Measurements from ENCODE around the gene MFAP2. TPM values are rescaled to one million over a fixed set of nuclear protein-coding genes. Genes with fewer than 3 reads are reported as not detected.
"Not testable (repeated sequence)": the region's sequence is repeated elsewhere in the genome, so short reads cannot be mapped to it uniquely, and the experiment has no call there.

Gene MFAP2
- total RNA-seq, 1 experiment from 2014 or later: 123 TPM

- no peaks in the 10 kb centered on the region for H3K27me3 ChIP-seq
- no peaks in the 10 kb centered on the region for H3K9me3 ChIP-seq
- no peaks in the 10 kb centered on the region for H3K36me3 ChIP-seq
- no peak for DNase-seq
- no peak overlapping the region for H3K4me3 ChIP-seq
Observed at GRCh38 chr1:16956775-16957174, 23.6 kb downstream of the MFAP2 start.

GRCh38 chr1:16955186-16955585 lies 25.2 kb downstream of the MFAP2 start:
- Histone ChIP-seq H3K36me3 (no peaks in the 10 kb centered on the region), H3K9me3 (no peaks in the 10 kb centered on the region), H3K27me3 (no peaks in the 10 kb centered on the region), H3K4me3 (no peak overlapping the region)
- no peak for DNase-seq

- no peak overlapping the region for H3K4me3 ChIP-seq
- H3K36me3 ChIP-seq: no peaks in the 10 kb centered on the region
- DNase-seq: no peak
- no peaks in the 10 kb centered on the region for H3K9me3 ChIP-seq
- H3K27me3 ChIP-seq: no peaks in the 10 kb centered on the region
Observed at GRCh38 chr1:16954579-16954978, 25.8 kb downstream of the MFAP2 start.

GRCh38 chr1:16952376-16952775 lies 28.0 kb downstream of the MFAP2 start:
- not testable (repeated sequence) for H3K36me3 ChIP-seq, DNase-seq, H3K9me3 ChIP-seq, H3K27me3 ChIP-seq, H3K4me3 ChIP-seq

GRCh38 chr1:16949026-16949425 lies 31.4 kb downstream of the MFAP2 start:
- H3K27me3 ChIP-seq, H3K4me3 ChIP-seq, H3K9me3 ChIP-seq, H3K36me3 ChIP-seq: not testable (repeated sequence)
- DNase-seq: peak; percentile 89

- H3K9me3 ChIP-seq, H3K36me3 ChIP-seq, H3K4me3 ChIP-seq, H3K27me3 ChIP-seq: not testable (repeated sequence)
- peak; percentile 85 for DNase-seq
Observed at GRCh38 chr1:16948282-16948891, 32.0 kb downstream of the MFAP2 start.

GRCh38 chr1:16946646-16947045 lies 33.8 kb downstream of the MFAP2 start:
- H3K27me3 ChIP-seq: no peaks in the 10 kb centered on the region
- no peaks in the 10 kb centered on the region for H3K36me3 ChIP-seq
- H3K4me3 ChIP-seq: no peak overlapping the region
- H3K9me3 ChIP-seq: no peaks in the 10 kb centered on the region
- DNase-seq: no peak

GRCh38 chr1:16946185-16946584 lies 34.2 kb downstream of the MFAP2 start:
- H3K36me3 ChIP-seq, H3K9me3 ChIP-seq, H3K4me3 ChIP-seq, H3K27me3 ChIP-seq, DNase-seq: not testable (repeated sequence)

- not testable (repeated sequence) for H3K4me3 ChIP-seq, H3K9me3 ChIP-seq, H3K27me3 ChIP-seq, DNase-seq, H3K36me3 ChIP-seq
Observed at GRCh38 chr1:16945512-16945911, 34.9 kb downstream of the MFAP2 start.

- no peaks in the 10 kb centered on the region for H3K27me3 ChIP-seq
- H3K36me3 ChIP-seq: no peaks in the 10 kb centered on the region
- H3K4me3 ChIP-seq: no peak overlapping the region
- no peak for DNase-seq
- H3K9me3 ChIP-seq: no peaks in the 10 kb centered on the region
Observed at GRCh38 chr1:16944038-16944437, 36.4 kb downstream of the MFAP2 start.

- not testable (repeated sequence) for H3K27me3 ChIP-seq, H3K36me3 ChIP-seq, DNase-seq, H3K4me3 ChIP-seq, H3K9me3 ChIP-seq
Observed at GRCh38 chr1:16939386-16940180, 40.8 kb downstream of the MFAP2 start.

- Histone ChIP-seq H3K36me3 (no peaks in the 10 kb centered on the region), H3K4me3 (no peak overlapping the region), H3K9me3 (no peaks in the 10 kb centered on the region), H3K27me3 (no peaks in the 10 kb centered on the region)
- DNase-seq: no peak
Observed at GRCh38 chr1:16938351-16939321, 41.8 kb downstream of the MFAP2 start.

GRCh38 chr1:16936580-16936979 lies 43.8 kb downstream of the MFAP2 start:
- H3K36me3 ChIP-seq, H3K27me3 ChIP-seq, DNase-seq, H3K9me3 ChIP-seq, H3K4me3 ChIP-seq: not testable (repeated sequence)

GRCh38 chr1:16933945-16934344 lies 46.5 kb downstream of the MFAP2 start:
- not testable (repeated sequence) for H3K9me3 ChIP-seq, H3K27me3 ChIP-seq, H3K36me3 ChIP-seq, H3K4me3 ChIP-seq, DNase-seq

GRCh38 chr1:16931206-16931934 lies 49.0 kb downstream of the MFAP2 start:
- not testable (repeated sequence) for DNase-seq, H3K4me3 ChIP-seq, H3K36me3 ChIP-seq, H3K9me3 ChIP-seq, H3K27me3 ChIP-seq

- not testable (repeated sequence) for H3K27me3 ChIP-seq, DNase-seq, H3K9me3 ChIP-seq, H3K36me3 ChIP-seq, H3K4me3 ChIP-seq
Observed at GRCh38 chr1:16929146-16930041, 51.0 kb downstream of the MFAP2 start.
